ENCODE results near the gene CIRBP.

Gene CIRBP

DNA sequence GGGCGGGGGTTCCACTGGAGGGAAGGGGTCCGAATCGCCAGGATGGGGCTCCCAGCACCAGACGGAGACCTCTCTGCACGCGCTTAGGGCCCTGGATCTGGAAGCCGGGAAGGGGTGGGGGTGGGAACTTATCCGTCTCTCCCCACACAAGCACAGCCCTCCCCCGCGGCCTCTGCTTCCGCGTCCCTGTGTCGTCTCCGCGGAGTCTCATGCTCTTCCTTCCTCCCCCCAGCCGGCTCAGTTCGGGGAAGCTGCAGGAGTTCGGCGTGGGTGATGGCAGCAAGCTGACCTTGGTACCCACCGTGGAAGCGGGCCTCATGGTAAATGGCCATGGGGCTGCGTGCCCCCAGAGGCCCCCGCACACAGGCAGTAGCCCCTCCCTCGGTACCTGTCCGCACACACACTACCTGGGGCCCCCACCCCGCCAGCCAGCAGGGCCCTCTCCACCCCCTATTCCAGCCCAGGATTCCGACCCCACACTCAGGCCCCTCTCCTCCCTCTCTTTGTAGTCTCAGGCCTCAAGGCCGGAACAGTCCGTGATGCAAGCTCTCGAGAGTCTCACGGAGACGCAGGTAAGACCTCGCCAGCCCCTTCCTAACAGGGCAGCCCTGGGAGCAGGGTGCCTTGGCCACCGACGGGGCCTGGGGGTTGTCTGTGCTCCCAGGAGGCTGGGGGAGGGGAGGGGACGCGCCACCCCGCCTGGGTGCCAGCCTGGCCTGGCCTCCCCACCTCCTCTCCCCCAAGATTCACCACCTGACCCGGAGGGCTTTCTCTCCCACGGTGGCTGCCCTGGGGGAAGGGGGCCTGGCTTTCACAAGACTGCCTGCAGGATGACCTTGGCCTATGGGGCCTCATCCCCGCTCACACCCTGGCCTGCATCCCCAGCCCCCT is 17.6 kb upstream of the CIRBP start:
- no peak for TF ChIP-seq CTCF (IDR thresholded peaks at IDR 0.05; ENCODE audit: extremely low read depth, missing control alignments)
- peak; percentile 53 for DNase-seq (ENCODE audit: low spot score)

DNA sequence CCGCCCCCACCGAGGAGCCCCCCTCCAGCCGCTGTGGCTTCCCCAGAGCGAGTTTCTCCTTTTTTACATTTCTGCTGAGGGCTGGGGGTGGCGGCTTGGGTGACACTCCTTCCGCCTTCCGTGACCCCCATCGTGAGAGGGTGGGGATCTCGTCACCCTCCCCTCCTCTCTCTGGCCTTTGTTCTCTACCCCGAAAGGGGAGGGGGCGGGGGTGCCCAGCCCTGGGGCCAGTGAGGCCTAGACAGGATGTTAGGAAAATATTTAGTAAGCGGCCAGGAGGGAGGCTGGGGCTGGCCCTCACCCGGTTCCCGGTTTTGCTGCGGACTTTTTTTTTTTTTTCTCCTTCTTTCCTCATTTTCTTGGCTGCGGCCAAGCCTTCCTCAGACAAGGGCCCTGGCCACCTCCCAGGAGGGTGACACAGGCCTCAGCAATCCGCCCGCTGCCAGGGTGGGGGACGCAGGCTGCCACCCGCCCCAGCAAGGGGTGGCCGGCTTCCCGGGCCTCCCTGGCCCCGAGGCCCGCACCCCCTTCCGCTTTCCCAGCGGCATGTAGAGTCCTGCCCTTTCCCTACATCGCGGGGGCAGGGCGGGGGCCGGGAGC is 16.8 kb upstream of the CIRBP start:
- DNase-seq (ENCODE audit: low spot score), result peak; percentile 72

GRCh38 chr19:1252821-1253513 is 16.2 kb upstream of the CIRBP start:
- DNase-seq (ENCODE audit: low spot score), result peak; percentile 75
- TF ChIP-seq CTCF (IDR thresholded peaks at IDR 0.05; ENCODE audit: extremely low read depth, missing control alignments), result no peak

More for the DNA sequence above, 16.8 kb upstream of the CIRBP start:
- no peak for TF ChIP-seq CTCF (IDR thresholded peaks at IDR 0.05; ENCODE audit: extremely low read depth, missing control alignments)

DNA sequence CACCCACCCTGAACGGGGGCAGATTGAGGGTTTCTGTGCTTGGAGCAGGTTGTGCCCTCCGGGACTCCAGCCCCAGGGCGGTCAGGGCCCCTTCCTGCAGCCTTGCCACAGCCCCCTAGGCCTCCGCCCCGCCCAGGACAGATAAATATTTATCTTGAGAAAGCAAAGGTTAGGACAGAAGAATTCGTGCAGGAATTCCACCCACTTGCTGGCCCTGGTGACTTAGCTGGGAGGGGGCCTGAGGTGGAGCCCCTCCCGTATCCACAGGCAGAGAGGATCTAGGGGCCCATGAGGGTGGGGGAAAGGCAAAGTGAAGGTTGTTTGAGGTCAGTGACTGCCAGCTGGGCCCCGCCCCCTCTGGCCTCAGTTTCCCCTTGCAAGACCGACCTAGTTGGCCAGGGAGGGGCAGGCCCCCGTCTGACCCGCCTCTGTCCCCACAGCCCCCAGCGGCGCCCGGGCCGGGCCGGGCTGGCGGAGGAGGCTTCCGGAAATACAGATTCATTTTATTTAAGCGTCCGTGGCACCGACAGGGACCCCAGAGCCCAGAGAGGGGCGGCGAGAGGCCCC is 15.5 kb upstream of the CIRBP start:
- TF ChIP-seq CTCF (IDR thresholded peaks at IDR 0.05; ENCODE audit: extremely low read depth, missing control alignments), result no peak

DNA sequence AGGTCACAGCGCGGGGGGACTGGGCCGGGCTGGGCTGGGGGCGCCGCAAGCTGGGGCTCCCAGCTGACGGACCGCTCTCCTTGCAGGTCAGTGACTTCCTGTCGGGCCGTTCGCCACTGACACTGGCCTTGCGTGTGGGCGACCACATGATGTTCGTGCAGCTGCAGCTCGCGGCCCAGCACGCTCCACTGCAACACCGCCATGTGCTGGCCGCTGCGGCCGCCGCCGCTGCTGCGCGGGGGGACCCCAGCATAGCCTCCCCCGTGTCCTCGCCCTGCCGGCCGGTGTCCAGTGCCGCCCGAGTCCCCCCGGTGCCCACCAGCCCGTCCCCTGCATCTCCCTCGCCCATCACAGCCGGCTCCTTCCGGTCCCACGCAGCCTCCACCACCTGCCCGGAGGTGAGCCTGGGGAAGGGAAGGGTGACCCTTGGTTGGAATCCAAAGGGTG is 15.0 kb upstream of the CIRBP start:
- no peak for TF ChIP-seq CTCF (IDR thresholded peaks at IDR 0.05; ENCODE audit: extremely low read depth, missing control alignments)
- no peak for DNase-seq (ENCODE audit: low spot score)

More for the DNA sequence above, 15.5 kb upstream of the CIRBP start:
- no peak for DNase-seq (ENCODE audit: low spot score)

DNA sequence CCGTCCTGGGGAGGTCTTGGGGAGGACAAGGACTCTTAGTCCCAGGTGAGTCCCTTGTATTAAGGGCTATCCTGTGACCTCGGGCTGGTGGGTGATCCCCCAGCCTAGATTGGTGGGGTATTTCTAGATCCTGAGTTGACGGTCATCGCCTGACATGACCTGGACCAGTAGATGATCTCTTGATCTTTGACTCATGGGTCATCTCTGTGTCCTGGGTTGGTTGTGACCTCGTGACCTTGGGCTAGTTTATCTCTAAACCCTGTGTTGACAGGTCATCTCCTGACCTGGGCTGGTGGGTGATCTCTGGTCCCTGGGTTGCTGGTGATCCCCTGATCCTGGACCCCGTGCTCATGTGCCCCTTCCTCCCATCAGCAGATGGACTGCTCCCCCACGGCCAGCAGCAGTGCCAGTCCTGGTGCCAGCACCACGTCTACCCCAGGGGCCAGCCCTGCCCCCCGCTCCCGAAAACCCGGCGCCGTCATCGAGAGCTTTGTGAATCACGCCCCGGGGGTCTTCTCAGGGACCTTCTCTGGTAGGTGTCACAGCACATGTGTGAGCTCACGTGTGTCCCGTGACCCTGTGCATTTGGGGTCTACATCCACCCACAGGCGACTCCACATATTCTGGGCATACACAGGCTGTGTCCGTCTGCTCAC is 14.5 kb upstream of the CIRBP start:
- DNase-seq (ENCODE audit: low spot score), result no peak
- no peak for TF ChIP-seq CTCF (IDR thresholded peaks at IDR 0.05; ENCODE audit: extremely low read depth, missing control alignments)

All from GM20000 (cell line).